NCI-H446 (cell line): Measurements from ENCODE around the gene GRID1.
"Not testable (repeated sequence)": the region's sequence is repeated elsewhere in the genome, so short reads cannot be mapped to it uniquely, and the experiment has no call there.

Source experiments
- DNase-seq, 2 experiments: peaks; one replicate each; lab custom pipeline; 2025; lab: John Stamatoyannopoulos, UW

GRID1 gene

DNA sequence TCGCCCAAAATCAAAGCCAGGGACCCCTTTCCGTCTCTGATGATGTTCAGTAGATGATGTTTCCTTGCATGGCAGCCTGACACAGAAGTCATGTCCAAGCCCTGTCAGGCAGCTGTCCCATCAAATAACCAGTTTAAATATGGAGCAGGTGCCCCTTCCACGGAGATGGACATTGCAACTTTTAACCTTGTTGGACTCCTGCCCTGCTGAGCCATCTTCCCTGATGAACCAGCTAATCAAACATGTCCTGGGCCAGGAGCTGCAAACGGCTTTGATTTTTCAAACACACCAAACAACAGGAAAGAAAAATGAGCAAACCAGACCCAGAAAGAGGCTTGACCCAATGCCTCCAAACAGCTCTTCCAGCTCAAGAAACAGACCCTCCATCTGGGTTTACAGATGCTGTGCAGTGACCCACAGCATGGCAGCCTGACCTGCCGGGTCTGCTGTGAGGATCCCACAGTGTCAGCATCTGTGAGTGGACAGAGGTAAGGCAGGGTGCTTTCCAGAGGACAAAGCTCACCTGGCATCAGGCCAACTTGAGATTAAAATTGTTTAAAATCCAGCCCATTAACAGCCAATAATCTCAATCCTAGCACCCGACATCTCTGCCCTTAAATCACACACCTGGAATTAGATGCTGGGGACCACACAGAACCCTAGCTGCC lies 372.6 kb downstream of the GRID1 start:
- no peak for DNase-seq

DNA sequence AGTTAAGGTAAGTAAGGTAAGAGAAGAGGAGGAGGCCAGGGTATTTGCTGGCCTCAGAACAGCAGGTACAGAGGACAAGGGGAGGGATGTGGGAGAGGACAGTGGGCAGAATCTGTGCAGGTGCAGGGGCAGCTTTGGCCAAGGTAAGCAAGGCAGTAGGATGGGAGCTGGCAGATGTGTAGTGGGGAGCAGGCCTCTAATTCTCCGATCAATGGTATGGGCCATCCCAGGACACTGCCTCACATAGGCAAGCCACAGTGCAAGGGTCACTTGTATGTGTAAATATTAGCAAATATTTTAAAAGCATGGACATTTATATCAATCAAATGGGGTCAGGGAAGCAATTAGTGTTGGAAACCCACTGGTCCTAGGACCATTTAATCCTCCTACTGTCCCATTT lies 373.5 kb downstream of the GRID1 start:
- no peak for DNase-seq

DNA sequence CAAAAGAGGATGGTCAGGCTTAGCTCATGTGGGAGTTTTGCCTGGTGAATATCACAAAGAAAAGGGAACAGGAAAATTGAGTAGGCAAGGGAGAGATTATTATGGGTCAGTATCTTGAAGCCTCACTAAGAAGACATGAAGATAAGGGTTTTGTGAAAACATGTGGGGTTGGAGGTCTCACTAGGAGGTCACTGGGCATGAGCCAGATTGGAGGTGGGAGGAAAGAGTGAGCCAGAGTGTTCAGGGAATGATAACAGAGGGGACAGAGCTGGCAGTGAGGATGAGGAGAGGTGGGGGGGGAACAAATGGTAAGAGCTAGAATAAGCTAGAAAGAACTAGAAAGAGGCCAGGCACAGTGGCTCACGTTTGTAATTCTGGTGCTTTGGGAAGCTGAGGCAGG lies 374.3 kb downstream of the GRID1 start:
- no peak for DNase-seq

DNA sequence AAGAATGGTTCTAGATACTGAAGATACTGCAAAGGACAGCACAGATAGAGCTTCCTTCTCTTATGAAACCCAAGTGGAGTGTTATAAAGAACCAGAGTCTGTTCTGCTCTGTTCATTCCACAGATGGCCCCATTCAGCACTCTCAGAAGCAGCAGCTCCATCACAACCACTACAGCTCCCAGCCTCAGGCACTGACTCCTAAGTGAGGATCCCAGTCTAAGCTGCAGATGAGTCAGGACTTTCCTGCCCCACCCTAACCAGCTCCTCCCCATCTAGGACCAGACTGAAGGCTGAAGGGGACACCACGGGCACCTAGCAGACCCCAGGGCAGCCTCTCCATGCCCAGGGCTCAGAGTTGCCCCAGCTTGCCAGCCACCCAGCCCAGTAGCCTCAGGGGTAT lies 379.8 kb downstream of the GRID1 start:
- no peak for DNase-seq

DNA sequence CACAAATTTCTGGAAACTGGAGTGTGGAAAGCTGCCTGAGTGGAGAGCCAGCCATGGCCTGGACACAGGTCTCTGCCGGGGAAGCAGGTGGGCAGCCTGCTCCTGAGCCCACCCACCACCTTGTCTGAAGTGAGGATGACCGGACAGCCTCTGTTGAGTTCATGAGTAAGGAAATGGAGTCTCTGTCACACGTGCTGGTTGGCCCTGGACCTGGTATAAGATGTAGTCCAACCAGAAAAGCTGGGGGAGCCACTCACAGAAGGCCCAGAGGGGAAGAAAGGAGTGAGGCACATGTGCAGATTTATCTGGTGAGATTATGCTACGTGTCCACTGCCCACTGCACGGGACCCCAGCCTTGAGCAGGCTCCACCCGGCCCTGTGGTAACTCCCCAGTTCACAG lies 383.5 kb downstream of the GRID1 start:
- DNase-seq = no peak

DNA sequence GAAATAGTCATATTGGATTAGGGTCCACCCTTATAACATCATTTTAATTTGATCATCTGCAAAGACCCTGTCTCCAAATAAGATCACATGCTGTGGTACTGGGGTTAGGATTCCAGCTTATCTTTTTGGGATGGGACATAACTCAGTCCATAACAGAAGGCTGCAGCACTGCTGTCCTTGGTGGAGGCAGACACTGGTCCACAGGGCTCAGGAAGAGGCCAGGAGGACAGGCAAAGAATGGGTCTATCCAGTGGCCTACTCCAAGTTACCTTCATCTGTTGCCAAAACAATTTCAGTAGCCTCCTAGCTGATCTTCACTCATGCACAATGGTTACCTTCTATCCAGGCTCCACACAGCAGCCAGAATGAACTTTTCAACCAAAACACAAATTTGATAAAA lies 387.0 kb downstream of the GRID1 start:
- no peak for DNase-seq

DNA sequence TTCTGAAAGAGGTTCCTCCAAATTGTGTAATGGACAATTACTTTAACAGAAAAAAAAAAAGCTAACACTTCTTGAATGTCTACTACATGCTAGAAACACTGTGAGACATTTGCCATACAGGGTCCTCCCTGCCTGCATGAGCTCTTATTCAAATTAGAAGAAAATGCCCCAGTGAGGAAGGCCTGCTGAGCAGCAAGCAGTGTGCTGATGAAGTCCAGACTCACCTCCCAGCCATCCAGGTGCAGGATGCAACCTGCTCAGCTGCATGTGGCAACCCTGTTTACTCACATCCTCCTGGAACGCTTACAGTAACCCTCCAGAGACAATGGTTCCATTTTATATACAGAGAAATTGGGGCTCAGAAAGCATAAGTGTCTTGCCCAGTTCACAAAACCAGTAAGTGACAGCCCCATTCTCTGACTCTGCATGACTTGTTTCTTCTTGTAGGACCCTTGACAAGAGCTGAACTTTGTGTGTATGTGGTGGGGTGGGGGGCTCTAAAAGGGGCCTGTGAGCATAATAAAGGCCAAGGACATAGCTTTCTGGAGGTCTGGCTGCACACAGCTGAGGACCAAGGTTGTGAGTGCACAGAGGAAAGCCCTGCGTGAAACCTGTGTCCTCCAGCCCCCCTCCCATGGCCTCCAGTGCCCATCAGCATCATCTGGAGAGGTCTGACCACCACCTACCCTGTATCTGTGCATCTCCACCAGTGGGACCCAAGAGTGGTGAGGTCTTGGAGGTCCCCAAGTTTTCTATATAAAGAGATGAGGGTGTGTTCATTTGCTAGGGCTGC lies 387.8 kb downstream of the GRID1 start:
- no peak for DNase-seq

- DNase-seq = no peak
These were observed 389.0 kb downstream of the GRID1 start for GRCh38 chr10:85977642-85978041.

DNA sequence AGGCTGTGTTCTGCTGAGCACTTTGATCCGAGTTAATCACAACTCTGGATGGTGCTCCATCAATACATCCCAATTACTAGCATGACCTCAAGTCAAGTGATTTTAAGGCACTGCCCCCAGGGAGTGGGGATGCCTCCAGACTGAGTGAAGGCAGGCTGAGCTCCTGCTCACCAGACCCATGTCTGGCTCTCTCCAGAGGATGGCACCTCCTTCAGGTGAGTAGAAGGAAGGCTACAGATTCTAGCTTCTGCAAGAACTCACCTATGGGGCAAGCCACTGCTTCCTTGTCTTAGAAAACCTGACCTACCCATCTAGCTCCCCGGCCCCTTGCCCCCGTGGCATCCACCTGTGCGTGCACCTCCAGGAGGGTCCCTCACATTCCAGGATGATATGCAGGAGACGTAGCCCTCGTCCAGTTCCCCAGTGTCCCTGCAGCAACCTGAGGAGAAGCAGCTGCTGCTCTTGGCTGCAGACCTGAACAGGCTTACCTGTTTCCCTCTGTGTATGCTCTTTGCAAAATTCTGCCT lies 390.3 kb downstream of the GRID1 start:
- DNase-seq = no peak

- no peak for DNase-seq
These were observed 395.1 kb downstream of the GRID1 start for GRCh38 chr10:85971494-85971893.

- no peak for DNase-seq
These were observed 399.0 kb downstream of the GRID1 start for GRCh38 chr10:85967594-85967993.

- no peak for DNase-seq
These were observed 405.0 kb downstream of the GRID1 start for GRCh38 chr10:85961479-85962067.

DNA sequence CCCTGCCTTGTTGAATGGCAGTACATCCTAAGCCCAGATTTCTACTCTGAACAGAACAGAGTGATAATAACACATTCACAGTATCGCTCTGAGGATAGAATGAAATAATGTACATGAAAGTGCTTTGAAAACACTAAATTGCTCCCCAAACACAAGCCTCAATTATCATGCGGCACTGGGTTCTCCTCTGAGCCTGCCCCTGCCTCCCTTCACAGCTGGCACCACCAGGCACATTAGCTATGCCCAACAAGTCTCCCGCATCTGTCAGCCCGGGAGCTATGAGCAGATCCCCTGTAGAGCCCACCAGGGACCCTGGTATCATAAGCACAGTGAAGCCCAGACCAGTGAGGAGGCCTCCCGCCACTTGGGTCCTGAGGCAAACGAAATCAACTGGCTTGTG lies 405.5 kb downstream of the GRID1 start:
- no peak for DNase-seq

- no peak for DNase-seq
These were observed 407.4 kb downstream of the GRID1 start for GRCh38 chr10:85959239-85959638.

DNA sequence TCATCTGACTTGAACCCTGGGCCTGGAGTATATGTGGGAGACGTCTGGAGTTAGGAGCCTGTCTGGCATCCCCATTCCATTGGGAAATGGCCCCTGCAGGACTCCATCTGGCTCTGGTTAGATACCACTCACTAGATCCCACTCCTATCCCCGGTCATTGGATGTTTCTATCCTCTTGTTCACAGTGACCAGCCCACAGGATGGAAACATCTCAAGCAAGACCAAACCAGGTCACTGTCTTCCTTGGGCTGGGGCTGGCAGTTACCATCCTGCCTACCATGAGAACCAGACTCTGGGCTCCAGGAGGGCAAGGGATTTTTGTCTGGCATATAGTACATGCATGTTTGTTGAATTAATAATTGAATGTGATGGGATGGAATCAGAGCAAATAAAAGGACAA lies 415.7 kb downstream of the GRID1 start:
- DNase-seq = no peak

DNA sequence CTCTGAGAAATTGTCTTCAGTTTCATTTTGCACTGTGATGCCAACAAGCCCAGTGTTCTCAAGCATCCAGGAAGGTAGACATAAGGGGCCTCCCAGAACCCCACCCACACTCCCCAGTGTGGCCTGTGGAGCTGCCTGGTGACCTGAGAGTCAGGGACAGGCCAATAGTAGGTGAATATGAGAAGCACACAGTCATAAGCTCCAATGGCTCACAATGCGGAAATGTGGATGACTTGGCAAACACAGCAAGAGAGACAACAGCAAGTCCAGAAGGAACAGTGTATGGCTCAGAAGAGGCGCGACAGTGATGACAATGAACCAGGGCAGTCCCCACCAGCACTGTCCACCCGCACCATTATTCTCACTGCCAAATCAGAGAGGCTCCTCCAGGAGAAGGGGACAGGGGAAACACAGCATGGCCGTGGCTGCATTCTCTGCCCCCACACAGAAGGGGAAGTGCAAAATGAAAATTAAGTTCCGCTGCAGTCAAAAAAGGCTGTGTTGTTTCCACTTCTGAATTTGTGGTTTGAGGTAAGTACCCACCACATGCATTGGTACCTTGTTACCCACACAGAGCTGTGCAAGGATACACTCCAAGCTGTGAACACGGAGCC lies 419.8 kb downstream of the GRID1 start:
- DNase-seq = no peak

GRCh38 chr10:85936161-85936560 lies 430.4 kb downstream of the GRID1 start:
- no peak for DNase-seq

- no peak for DNase-seq
These were observed 432.0 kb downstream of the GRID1 start for GRCh38 chr10:85934586-85934985.

DNA sequence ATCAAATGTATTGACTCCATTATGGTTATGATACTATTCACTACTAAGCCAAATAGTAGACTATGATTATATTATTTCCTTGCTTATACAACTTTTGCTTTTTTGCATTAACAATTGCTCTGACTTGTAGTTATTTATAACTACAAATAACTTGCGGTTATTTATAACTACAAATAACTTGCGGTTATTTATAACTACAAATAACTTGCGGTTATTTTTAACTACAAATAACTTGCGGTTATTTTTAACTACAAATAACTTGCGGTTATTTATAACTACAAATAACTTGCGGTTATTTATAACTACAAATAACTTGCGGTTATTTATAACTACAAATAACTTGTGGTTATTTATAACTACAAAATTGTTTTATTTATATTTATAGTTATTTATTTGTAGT lies 436.6 kb downstream of the GRID1 start:
- DNase-seq = not testable (repeated sequence)

DNA sequence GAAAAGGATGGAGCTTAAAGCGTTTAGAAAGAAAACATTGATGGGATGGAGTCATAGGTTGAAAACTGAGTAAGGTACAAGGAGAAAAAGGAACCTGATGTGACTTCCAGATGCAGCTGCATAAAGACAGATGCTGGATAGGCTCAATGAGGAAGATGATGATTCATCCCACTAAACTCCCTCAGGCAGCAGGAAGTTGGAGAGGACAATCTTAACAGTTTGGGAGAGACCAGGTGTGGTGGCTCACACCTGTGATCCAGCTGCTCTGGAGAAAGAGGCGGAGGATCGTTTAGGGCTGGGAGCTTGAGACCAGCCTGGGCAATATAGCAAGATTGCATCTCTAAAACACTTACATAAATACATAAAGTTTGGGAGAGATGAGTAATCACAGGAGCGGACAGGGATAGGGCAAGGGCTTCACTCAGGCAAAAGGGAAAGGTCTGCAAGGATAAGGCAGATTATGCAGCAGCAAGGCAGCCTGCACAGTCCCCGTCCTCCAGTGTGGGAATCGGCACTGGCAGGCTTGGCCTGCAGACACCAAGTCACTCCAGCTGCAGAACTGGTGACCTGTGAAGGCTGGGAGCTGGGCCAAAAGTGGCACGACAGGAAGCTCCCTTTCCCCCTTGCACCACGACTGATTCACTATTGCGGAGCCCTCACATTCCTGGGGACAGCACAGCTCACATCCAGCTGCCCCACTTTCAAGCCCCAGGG lies 438.5 kb downstream of the GRID1 start:
- DNase-seq = no peak

DNA sequence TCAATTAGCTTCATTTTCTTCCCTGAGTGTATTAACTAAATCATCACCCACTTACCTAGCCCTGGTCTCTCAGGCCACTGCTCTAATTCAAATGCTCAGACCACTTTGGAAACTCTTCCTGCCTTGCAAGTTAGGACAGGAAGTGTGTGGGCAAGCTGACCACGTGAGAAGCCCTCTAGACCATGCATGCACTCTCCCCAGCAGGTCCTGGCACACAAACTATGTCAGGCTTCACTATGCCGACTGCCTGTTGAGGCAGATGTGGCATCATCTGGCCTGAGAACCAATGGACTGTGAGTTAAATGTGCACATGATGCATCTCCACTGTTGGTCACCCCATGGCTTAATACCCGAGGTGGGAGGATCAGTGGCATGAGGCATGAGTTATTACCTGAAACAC lies 439.6 kb downstream of the GRID1 start:
- no peak for DNase-seq

DNA sequence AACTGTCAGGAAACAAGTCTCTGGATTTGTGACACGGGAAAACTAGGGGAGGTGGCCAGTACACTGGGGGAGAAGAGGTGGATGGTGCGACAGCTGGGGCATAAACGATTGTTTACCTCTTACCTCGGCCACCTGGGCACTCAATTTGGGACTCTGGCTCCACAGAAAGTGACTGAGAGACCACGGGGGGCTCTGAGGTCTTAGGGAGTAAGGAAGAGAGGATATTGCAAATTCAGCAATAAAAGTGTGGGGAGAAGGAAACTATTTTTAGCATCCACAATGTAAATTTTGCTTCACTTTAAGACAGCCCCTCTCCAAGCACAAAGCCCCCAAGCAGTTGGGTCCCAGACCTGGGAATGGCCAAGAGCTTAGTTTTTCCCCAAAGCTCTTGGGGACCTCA lies 440.5 kb downstream of the GRID1 start:
- DNase-seq = no peak
